SKM-1 treated with dmso at 0.1 percent for 144 hours (cell line): ENCODE results near the gene CSTF1.
"Not testable (repeated sequence)": the region's sequence is repeated elsewhere in the genome, so short reads cannot be mapped to it uniquely, and the experiment has no call there.

Experiments
- DNase-seq: peaks from one replicate; lab custom pipeline; 2025; ENCODE audit not compliant: unreplicated experiment; lab: John Stamatoyannopoulos, UW

The CSTF1 gene

DNA sequence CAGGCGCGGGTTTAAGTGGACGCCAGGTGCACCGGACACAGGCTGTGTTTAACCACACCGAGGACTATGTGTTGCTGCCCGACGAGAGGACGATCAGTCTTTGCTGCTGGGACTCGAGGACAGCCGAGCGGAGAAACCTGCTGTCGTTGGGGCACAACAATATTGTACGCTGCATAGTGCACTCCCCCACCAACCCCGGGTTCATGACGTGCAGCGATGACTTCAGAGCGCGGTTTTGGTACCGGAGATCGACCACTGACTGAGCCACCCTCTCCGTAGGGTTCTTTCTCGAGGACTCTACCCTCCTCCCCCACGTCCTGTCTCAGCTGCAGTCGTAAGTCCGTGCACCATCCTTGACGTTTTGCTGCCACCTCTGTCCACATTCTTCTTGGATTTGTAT is 11.0 kb downstream of the CSTF1 start:
- no peak for DNase-seq

DNA sequence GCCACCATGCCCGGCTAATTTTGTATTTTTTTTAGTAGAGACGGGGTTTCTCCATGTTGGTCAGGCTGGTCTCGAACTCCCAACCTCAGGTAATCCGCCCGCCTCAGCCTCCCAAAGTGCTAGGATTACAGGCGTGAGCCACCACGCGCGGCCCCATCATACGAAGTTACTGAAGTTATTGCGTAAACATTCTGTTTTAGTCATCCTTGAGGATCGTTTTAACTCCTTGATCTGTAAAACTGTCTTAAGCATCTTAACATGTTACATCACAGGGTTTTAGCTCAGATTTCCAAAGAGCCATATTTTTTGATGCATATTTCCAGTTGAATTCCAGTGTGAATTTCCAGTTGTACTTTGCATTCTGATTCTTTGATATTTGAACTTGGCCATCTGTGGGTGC is 12.9 kb downstream of the CSTF1 start:
- not testable (repeated sequence) for DNase-seq

GRCh38 chr20:56406910-56407309 is 14.5 kb downstream of the CSTF1 start:
- DNase-seq, result no peak

- peak; percentile 34 for DNase-seq
These were observed 17.1 kb downstream of the CSTF1 start for GRCh38 chr20:56409521-56409920.

GRCh38 chr20:56409956-56410355 is 17.5 kb downstream of the CSTF1 start:
- no peak for DNase-seq

- not testable (repeated sequence) for DNase-seq
These were observed 18.8 kb downstream of the CSTF1 start for GRCh38 chr20:56411287-56411686.

GRCh38 chr20:56411759-56412472 is 19.5 kb downstream of the CSTF1 start, which contains the start of gene CASS4:
CASS4 (plus strand) TSS chr20:56412260; CDS start chr20:56412459, 199 bp downstream.
- DNase-seq, result peak; percentile 84

- DNase-seq, result no peak
These were observed 20.0 kb downstream of the CSTF1 start for GRCh38 chr20:56412473-56412790.

GRCh38 chr20:56412949-56413348 is 20.5 kb downstream of the CSTF1 start:
- DNase-seq, result no peak

DNA sequence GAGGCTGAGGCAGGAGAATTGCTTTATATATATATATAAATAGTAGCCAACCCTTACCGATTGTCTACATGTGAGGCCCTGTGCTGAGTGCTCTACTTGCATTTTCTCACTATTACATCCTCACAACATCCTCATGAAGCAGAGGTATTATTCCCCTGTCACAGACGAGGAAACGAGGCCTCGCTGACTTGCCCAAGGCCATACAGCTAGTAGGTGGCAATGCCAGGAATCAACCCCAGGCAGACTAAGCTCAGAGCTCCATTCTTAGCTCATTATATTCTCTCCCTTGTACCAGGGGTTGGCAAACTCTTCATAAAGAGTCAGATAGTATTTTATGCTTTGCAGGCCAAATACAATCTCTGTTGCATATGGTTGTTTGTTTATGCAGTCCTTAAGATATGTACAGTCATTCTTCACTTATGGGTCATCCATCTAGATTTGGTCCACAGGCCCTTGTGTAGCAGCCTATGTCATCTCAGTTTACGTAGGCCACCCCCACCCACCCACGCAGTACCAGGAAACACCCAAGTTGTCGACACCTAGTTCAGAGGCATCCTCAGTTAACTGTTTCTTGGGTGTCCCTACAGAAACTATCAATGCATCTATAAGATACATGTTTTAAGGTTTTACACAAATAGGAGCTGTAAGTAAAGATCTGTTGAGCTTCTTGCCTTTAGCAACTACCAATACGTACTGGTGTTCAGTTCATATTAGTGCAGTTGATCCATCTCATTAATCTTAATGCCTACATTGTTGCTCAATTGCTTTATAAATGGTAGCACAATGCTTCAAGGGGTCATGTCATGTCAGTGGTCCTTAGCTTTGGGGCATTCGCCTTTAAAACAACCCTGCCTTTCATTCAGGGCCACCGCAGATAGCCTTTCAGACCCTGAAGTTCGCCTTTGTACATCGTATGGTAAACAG is 22.7 kb downstream of the CSTF1 start:
- no peak for DNase-seq

GRCh38 chr20:56417402-56417801 is 25.0 kb downstream of the CSTF1 start:
- DNase-seq, result no peak

GRCh38 chr20:56417911-56418310 is 25.5 kb downstream of the CSTF1 start:
- DNase-seq, result no peak

DNA sequence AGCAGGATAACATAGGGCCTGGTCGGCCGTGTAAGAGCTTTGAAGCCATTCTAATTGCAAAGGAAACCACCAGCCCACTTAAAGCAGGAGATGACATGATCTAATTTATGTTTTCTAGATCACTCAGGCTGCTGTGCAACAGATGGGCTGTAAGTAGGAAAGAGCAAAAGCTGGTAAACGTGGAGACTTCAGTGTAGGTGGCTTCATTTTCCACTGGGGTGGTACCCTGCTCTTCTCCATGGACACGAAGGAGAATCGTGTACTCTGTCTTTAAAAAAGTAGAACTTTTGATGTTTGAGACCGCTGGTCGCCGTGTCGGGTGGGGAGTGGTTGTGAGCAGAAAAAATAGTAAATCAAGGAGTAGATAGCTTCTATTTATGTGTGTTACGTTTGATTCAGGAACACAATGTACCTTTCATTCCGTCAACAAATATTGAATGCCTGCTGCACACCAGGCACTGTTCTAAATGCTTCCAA is 26.0 kb downstream of the CSTF1 start:
- DNase-seq, result no peak

GRCh38 chr20:56420028-56420427 is 27.6 kb downstream of the CSTF1 start:
- no peak for DNase-seq

GRCh38 chr20:56420940-56421688 is 28.7 kb downstream of the CSTF1 start:
- no peak for DNase-seq

DNA sequence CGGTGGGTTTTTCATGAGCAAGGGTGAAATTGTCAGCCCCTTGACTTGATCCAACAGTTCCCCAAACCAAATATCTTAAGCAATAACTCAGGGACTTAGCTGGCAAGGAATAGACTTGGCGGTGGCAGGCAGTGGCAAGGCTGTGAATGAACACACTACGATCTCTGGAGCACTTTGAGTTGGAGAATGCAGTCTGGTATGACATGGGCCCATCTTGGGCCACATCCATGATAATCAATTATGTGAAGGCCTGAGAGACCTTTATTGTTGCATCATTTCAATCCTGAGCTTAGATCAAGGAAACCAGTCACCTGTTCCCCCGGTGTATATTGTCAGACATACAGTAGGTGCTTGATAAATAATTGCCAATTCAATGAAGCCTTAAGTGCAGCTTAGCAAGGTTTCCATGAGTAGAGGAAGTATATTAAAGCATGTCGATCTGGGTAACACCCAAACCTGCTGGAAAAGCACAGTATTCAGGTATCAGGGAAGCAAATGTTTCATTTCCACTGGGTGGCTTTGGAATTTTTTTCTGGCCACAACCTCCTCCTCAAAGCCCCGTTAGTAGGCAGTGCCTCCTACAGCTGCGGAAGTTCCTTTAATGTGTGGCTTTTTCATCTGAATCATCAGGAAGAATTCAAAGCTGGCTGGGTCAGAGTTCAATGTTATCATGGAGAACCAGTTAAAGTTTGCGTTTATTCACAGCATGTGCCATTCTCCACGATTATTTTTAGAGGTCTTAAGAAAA is 29.8 kb downstream of the CSTF1 start:
- DNase-seq, result peak; percentile 23

- no peak for DNase-seq
These were observed 30.4 kb downstream of the CSTF1 start for GRCh38 chr20:56422824-56423189.

DNA sequence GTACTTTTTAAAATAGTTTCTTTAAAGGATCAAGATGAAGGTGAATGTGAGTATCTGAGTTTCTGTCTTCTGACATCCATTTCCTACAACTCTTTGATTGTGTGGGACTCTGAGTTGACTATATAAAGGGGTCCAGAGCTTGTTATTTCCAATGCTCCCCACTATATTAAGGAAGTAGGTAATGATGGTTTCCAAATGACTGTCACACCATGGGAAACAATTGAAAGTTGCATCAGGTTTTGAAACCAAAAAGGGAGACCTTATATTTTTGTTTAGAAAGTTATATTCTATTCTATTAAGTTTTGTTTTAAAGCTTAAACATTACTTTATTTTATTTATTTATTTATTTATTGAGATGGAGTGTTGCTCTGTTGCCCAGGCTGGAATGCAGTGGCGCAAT is 30.8 kb downstream of the CSTF1 start:
- no peak for DNase-seq

GRCh38 chr20:56423886-56424285 is 31.4 kb downstream of the CSTF1 start:
- no peak for DNase-seq

- no peak for DNase-seq
These were observed 32.5 kb downstream of the CSTF1 start for GRCh38 chr20:56424931-56425330.

- no peak for DNase-seq
These were observed 33.6 kb downstream of the CSTF1 start for GRCh38 chr20:56426026-56426425.
